ENCODE measurements around the gene AK3.
"Not testable (repeated sequence)": the region's sequence is repeated elsewhere in the genome, so short reads cannot be mapped to it uniquely, and the experiment has no call there.

Gene AK3

GRCh38 chr9:4660665-4661064 is 80.3 kb downstream of the AK3 start:
- H3K36me3 ChIP-seq (ENCODE audit: insufficient read depth, low read length); H3K27ac ChIP-seq (ENCODE audit: low read depth, low read length); H2AFZ ChIP-seq (ENCODE audit: low read length, unreplicated experiment); H3K27me3 ChIP-seq (ENCODE audit: insufficient read depth, low read length); H3K79me2 ChIP-seq (ENCODE audit: control insufficient read depth, insufficient read depth, low read length, unreplicated experiment); H3K4me3 ChIP-seq (ENCODE audit: low read depth, low read length): not testable (repeated sequence)
- H3K4me1 ChIP-seq (ENCODE audit: control insufficient read depth, insufficient read depth, low read length, unreplicated experiment), result peaks cover 36% of the 10 kb centered on the region
